SIG-M5 treated with dmso at 0.1 percent for 504 hours (cell line): ENCODE results near the gene PPP6C.
"Not testable (repeated sequence)": the region's sequence is repeated elsewhere in the genome, so short reads cannot be mapped to it uniquely, and the experiment has no call there.

Experiments
- DNase-seq: peaks from one replicate; lab custom pipeline; 2025; ENCODE audit not compliant: unreplicated experiment; lab: John Stamatoyannopoulos, UW

The PPP6C gene

GRCh38 chr9:125142560-125143376 lies 46.8 kb downstream of the PPP6C start:
- DNase-seq, result no peak

- no peak for DNase-seq
These were observed 47.9 kb downstream of the PPP6C start for GRCh38 chr9:125141751-125142150.

DNA sequence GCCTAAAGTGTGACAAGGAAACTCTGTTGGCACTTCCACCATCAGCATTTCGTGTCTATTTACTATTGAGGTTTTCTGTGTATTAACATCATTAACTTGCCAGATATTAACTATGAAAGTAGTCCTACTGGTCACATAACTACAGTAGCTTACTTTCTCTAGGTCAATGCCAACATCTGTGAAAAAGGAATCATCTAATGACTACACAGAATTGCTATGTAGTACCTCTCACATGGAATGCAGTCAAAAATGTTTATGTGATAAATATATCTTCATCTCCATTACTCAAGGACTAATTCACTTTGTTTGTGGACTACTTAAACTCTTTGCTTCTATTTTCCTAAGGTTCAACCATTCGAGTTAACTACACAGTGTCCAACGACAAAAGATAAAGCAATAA lies 48.4 kb downstream of the PPP6C start:
- no peak for DNase-seq

DNA sequence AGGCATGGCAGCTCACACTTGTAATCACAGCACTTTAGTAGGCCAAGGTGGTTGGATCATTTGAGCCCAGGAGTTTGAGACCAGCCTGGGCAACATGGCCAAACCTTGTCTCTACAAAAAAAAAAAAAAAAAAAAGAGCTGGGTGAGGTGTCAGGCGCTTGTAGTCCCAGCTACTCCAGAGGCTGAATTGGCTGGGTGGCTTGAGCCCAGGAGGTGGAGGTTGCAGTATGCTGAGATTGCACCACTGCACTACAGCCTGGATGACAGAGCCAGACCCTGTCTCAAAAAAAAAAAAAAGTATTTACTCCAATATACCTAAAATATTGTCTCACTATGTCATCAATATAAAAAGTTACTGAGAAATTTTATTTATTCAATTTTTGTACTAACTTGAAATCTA lies 49.0 kb downstream of the PPP6C start:
- no peak for DNase-seq

GRCh38 chr9:125137200-125137599 lies 52.4 kb downstream of the PPP6C start:
- no peak for DNase-seq

- DNase-seq, result no peak
These were observed 54.6 kb downstream of the PPP6C start for GRCh38 chr9:125134976-125135375.

DNA sequence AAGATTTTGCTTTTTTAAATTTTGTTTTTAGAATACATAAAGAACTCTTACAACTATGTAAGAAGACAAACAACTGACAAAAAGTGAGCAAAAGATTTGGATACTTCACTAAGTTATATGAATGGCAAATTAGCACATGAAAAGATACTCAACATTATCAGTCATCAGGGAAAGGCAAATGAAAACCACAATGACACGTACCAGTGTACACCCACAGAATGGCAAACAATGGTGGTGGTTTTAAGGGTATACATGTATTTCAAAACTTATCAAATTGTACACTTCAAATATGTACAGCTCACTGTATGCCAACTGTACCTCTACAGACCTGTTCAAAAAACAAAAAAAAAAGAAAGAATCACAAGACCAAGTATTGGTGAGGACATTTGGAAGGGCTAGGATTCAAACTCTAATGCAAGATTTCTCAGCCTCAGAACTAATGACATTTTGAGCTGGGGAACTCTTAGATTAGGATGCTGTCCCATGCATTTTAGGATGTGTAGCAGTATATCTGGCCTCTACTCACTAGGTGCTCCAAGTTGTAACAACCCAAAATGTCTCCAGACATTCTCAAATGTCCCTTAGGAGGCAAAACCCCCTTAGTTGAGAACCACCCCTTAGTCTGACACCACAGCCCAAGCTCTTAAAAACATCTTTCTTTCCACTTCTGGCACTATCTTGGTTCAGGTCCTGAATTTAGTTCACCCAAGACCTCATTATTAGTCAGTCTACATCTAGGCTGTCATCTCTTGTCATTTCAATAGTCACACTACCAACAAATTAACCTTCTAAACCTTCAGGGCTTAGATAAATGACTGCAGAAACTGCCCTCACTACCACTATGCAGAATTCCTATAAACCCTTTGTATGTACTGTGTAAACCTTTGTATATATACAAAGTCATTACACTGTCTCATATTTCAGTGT lies 55.9 kb downstream of the PPP6C start:
- DNase-seq, result no peak

GRCh38 chr9:125131778-125132177 lies 57.8 kb downstream of the PPP6C start:
- DNase-seq, result no peak

- DNase-seq, result peak; percentile 82
These were observed 63.4 kb downstream of the PPP6C start for GRCh38 chr9:125126019-125126746.

DNA sequence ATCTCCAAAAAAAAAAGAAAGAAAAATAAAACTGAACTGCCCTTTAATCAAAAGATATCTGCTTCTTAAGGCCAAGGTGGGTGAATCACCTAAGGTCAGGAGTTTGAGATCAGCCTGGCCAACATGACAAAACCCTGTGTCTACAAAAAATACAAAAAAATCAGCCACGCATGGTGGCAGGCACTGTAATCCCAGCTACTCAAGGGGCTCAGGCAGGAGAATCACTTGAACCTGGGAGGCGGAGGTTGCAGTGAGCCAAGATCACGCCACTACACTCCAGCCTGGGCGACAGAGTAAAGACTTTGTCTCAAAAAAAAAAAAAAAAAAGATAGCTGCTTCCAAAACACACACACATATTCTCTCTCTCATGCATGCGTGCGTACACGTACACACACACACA lies 64.1 kb downstream of the PPP6C start:
- DNase-seq, result no peak

GRCh38 chr9:125121146-125121545 lies 68.5 kb downstream of the PPP6C start:
- DNase-seq, result no peak

- DNase-seq, result no peak
These were observed 69.8 kb downstream of the PPP6C start for GRCh38 chr9:125119643-125120286.

DNA sequence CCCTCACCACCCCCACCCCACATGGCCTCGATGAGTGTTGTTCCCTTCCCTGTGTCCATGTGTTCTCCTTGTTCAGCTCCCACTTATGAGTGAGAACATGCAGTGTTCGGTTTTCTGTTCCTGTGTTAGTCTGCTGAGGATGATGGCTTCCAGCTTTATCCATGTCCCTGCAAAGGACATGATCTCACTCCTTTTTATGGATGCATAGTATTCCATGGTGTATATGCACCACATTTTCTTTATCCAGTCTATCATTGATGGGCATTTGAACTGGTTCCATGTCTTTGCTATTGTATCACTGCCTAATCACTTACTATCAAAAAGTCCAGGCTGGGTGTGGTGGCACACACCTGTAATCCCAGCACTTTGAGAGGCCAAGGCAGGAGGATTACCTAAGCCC lies 70.9 kb downstream of the PPP6C start:
- not testable (repeated sequence) for DNase-seq

DNA sequence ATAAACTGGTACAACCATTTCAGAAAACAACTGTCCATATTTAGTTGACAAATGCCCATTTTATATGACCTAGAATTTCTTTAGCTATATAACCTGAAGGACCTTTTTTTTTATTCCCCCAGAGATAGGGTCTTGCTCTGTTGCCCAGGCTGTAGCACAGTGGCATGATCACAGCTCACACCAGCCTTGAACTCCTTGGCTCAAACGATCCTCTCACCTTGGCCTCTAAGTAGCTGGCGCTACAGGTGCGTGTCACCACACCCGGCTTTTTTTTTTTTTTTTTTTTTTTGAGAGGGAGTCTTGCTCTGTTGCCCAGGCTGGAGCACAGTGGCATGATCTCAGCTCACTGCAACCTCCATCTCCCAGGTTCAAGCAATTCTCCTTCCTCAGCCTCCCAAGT lies 75.1 kb downstream of the PPP6C start:
- DNase-seq, result not testable (repeated sequence)

- DNase-seq, result no peak
These were observed 79.1 kb downstream of the PPP6C start for GRCh38 chr9:125110464-125110863.

DNA sequence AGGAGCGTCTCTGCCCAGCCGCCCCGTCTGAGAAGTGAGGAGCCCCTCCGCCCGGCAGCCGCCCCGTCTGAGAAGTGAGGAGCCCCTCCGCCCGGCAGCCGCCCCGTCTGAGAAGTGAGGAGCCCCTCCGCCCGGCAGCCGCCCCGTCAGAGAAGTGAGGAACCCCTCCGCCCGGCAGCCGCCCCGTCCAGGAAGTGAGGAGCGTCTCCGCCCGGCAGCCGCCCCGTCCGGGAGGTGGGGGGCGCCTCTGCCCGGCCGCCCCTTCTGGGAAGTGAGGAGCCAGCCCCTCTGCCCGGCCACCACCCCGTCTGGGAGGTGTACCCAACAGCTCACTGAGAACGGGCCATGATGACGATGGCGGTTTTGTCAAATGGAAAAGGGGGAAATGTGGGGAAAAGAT lies 81.1 kb downstream of the PPP6C start:
- not testable (repeated sequence) for DNase-seq

DNA sequence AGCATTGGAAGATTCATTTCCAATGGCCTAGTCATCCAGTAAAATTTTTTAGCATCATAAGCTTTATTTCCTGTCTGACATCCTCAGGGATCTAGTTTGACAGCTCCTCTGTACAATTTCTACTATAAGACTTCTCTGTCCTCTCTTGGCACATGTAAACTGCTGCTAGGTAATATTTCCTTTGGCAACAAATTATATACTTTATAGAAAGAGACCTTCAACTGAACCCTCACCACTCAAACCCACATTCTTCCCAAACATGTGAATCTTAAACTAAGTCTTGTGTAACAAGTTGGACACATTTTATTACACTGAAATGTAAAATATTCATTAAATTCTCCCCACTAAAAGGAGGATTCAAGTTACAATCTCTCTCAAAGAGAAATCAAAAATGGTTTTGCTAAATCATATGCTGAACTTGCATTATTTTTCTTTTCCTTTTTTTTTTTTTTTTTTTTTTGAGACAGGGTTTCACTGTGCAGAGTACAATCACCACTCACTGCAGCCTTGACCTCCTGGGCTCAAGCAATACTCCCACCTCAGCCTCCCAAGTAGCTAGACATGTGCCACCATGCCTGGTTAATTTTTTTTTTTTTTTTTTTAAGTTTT lies 83.2 kb downstream of the PPP6C start:
- DNase-seq, result no peak

DNA sequence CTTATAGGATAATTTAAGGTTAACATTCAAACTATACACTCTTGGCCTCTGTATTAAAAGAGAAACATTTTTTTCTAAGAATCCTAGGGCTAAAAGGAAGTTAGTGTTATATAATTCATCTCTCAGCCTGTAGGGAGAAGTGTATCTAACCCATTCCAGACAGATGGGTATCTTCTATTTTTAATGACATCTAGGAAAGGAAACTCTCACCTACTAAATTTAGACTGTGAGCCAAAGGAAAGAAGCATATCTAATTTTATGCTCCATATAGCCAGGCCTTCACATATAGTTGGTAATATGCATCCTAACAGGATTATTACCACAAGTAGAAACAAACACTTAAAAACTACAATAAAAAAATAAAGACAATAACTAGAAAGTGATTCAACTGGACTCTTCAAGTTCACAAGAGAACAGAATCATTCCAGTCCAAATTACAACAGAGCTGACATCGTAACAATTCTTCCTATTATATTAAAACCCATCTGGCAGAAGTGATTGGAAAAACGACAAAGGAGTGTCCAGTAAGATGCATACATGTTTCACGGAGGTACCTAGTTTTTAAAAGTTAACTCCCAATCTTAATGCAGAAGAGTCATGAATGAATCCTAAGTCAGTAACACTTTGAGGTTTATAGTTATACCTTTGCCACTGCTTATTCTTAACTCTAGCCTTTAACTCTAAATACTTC lies 85.7 kb downstream of the PPP6C start:
- DNase-seq, result no peak

- DNase-seq, result no peak
These were observed 86.6 kb downstream of the PPP6C start for GRCh38 chr9:125103021-125103420.

GRCh38 chr9:125100822-125101221 lies 88.8 kb downstream of the PPP6C start:
- no peak for DNase-seq
